GM21360 (cell line): ENCODE measurements around the gene C10orf95.

Experiments used
- ATAC-seq: cut with Tn5 transposase; IDR thresholded peaks from one replicate; pipeline ENCODE4 v1.9.1; 2021; ENCODE audit warnings: mild to moderate bottlenecking, moderate library complexity; ENCODE audit not compliant: unreplicated experiment

The C10orf95 gene

DNA sequence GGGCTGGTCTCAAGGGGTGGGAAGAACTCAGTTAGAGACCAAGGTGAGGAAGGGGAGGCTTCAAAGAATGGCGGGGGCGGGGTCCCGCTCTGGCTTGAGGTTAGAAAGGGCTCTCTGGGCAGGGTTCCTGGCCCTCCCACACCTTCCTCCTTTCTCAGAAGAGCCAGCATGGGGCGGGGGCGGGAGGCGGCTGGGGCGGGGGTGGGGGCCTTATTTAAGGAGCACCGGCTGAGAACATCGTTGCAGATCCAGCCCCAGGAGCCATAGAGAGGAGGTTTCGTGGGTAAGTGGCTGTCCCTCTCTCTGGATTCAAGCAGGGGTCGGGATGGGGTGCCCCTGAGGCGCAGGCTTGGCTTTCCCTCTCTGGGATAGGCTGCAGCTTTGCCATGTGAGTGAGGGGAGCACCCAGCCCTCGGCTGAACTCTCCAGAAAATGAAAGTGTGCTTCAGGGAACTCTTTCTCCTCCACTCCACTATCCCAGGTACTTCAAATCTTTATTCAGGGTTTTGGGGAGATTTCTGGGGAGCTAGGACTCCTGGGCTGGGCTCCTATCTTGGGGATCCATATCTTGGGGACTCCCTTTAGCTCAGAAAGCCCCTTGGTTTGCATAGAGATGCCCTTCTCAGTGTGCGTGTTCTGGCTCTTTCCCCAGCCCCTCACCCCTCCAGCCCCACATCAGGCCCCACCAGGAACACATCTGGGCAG, 15.7 kb downstream of the C10orf95 start:
- ATAC-seq = no peak

- ATAC-seq = no peak
Observed at GRCh38 chr10:102435133-102435497, 16.2 kb downstream of the C10orf95 start.

DNA sequence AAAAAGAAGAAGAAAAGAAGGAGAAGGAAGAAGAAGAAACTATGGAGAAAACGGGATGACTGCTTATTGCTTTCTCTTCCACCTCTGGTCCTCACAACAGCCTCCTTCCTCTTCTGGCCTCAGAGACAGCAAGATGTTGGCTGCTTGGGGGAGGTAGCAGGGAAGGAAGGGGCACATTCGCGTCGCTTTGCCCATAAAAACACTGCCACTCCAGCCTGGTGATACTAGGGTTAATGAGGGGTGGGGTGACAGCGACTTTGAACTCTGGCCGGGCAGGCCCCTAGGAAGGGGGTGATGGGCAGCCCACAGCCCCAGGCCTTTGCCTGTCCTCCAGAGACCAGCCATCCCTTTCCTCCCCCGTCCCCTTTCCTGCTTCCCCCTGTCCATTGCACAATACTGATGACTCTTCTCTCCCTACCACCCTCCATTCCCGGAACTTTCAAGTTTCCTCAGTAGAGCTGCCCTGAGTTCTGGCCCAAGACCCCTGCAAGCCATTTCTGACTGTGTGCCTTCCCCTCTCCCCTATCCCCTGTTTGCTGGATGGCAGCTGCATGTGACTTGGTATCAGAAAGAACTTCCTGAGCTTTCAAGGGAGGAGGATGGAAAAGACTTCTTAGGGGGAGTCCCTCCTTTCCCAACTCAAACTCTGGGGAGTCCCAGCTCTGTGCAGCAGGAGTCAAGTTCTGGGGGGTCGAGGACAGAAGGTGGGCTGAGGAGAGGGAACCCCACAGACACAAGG, 16.8 kb downstream of the C10orf95 start:
- ATAC-seq = no peak

- no peak for ATAC-seq
Observed at GRCh38 chr10:102433619-102434046, 17.7 kb downstream of the C10orf95 start.

GRCh38 chr10:102432162-102432950, 19.0 kb downstream of the C10orf95 start, which contains the start of gene CUEDC2:
Gene CUEDC2, minus strand, starts transcription at chr10:102432574. Its CDS starts 7,386 bp downstream, at chr10:102425188.
- ATAC-seq = peak; percentile 80

- ATAC-seq = no peak
Observed at GRCh38 chr10:102431452-102432124, 19.8 kb downstream of the C10orf95 start.

DNA sequence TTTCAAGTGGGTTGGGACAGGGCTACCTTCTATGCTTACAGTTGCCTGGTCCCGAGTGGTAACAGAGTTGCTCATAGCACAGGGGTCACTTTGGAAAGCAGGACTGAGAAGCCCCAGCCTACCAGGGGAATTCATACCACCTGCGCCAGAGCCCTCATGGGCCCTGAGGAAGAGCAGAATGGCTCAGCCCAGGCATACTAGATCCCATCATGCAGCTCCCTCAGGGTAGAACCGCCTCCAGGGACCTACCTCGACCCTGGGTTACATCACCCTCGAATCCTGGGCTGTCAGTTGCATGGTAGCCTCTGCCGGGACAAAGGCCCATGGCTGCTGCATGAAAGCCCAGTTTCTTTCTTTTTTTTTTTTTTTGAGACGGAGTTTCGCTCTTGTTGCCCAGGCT, 21.9 kb downstream of the C10orf95 start:
- ATAC-seq = no peak

GRCh38 chr10:102426803-102427287, 24.5 kb downstream of the C10orf95 start:
- ATAC-seq = no peak

GRCh38 chr10:102425444-102425843, 25.9 kb downstream of the C10orf95 start:
- no peak for ATAC-seq

DNA sequence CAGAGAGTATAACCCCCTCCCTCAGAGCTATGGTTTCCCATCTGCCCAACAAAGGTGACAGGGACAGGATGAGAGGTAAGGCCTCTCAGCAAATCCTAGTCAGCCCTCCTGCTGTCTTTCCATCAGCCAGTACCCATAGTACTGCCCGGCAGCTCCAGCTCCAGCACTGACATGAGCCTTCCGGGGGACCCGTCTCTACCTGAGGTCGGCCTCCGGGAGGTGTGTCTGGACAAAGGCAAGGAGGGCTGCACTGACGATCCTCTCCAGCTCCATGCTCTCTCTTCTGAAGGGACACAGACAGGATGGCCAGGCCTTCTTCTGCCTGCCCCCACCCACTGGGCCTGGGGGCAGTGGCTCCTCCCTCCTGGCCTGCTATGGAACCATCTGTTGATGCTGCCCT, 26.4 kb downstream of the C10orf95 start:
- no peak for ATAC-seq

- ATAC-seq = no peak
Observed at GRCh38 chr10:102424145-102424544, 27.2 kb downstream of the C10orf95 start.

GRCh38 chr10:102423372-102423968, 27.9 kb downstream of the C10orf95 start:
- no peak for ATAC-seq

DNA sequence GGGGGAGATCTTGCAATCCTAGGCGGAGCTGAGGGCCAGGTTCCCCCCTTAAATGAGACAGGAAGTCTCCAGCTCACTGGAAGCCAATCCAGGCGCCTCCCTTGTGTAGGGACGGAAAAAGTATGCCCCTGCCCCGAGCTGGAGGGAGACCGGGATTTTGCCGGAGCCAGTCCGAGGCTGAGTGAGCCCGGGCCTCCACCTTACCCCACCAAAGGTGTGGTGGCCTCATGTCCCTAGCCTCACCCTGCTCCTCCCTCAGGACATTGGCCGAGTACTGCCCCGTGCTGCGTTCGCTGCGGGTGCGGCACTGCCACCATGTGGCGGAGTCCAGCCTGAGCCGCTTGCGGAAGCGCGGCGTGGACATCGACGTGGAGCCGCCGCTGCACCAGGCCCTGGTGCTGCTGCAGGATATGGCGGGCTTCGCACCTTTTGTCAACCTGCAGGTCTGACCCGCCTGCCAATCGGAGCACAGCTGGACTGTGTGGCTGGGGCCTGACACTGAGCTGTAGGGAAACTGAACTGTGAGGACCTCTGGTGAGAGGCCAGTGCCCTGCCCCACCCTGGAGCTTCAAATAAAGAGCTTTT, 28.7 kb downstream of the C10orf95 start:
- ATAC-seq = peak; percentile 31

DNA sequence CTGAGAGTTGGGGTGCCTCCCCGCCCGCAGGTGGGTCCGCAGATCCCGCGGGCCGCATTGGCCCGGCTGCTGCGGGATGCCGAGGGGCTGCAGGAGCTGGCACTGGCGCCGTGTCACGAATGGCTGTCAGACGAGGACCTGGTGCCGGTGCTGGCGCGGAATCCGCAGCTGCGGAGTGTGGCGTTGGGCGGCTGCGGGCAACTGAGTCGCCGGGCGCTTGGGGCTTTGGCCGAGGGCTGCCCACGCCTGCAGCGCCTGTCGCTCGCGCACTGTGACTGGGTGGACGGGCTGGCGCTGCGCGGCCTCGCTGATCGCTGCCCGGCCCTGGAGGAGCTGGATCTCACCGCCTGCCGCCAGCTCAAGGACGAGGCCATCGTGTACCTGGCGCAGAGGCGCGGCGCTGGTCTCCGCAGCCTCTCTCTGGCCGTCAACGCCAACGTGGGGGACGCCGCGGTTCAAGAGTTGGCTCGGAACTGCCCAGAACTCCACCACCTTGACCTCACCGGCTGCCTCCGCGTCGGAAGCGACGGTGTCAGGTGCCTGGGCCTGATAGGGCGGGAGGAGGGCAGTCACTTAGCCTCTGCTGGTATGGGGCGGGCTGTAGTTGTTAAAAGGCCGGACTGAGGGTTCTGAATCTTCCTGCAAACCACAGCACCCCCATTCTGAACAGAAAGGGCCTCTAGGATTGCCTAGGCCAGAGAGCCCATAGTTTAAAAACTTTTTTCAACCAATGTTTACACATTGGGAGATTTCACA, 29.4 kb downstream of the C10orf95 start:
- no peak for ATAC-seq

GRCh38 chr10:102421507-102421756, 29.9 kb downstream of the C10orf95 start:
- no peak for ATAC-seq

- peak; percentile 51 for ATAC-seq
Observed at GRCh38 chr10:102420714-102421506, 30.4 kb downstream of the C10orf95 start, which contains the start of gene FBXL15. Gene FBXL15, plus strand, starts transcription at chr10:102420836. Its CDS starts 294 bp downstream, at chr10:102421130.

- ATAC-seq = no peak
Observed at GRCh38 chr10:102420181-102420713, 31.1 kb downstream of the C10orf95 start.
